HCT116 (cell line): ENCODE results near the gene CPA2. TPM values are rescaled to one million over a fixed set of nuclear protein-coding genes. Genes with fewer than 3 reads are reported as not detected.
A peak's percentile ranks its signal among the peaks of the same experiment; 100 is the strongest.

Source experiments
- ATAC-seq: fragments of 200-7000 bp; cut with Tn5 transposase; 2 replicates; pipeline ENCODE4 v1.9.1; 2020; ENCODE audit warnings: mild to moderate bottlenecking, moderate library complexity
- BruUV-seq: library from RNA; stranded (reverse); fragments of 400-500 nt; replicated peaks from 2 replicates; lab custom pipeline; 2021; lab: Mats Ljungman, UMichigan
- CTCF ChIA-PET: fragments of 300-600 bp; sonication (Branson Sonifier 250); formaldehyde crosslinking; loops from one replicate; lab custom pipeline; 2021; ENCODE audit warnings: antibody characterized with exemption; lab: Charles Lee
- POLR2A ChIA-PET: fragments of 300-600, 350-600 bp; sonication (Branson Sonifier 250); formaldehyde crosslinking; loops from one replicate; lab custom pipeline; 2021; ENCODE audit warnings: antibody characterized with exemption; lab: Charles Lee
- RAD21 ChIA-PET, 2 experiments: fragments of 300-600 bp; sonication (Branson Sonifier 250); formaldehyde crosslinking; loops; one replicate each; lab custom pipeline; 2023; ENCODE audit warnings: low total read pairs in 2 of 2; ENCODE audit not compliant: uncharacterized antibody in 2 of 2, unreplicated experiment in 2 of 2, low non-redundant PET in 1 of 2; lab: Charles Lee
- DNase-seq: peaks from one replicate; pipeline ENCODE4 v3.0.0-alpha.2; 2010; ENCODE audit warnings: low read depth, low spot score
- H2AFZ ChIP-seq: fragments of 200-600 bp; shearing (Covaris generic), sonication (generic); 2 replicates; pipeline ENCODE4 v1.6.1; 2017; ENCODE audit warnings: low read depth, mixed run types, mixed read lengths, antibody characterized with exemption, low read length; ENCODE audit not compliant: poor library complexity, severe bottlenecking
- H3K27ac ChIP-seq: 2 replicates; pipeline ENCODE4 v1.5.1; 2012; ENCODE audit warnings: low read depth, low read length
- H3K27me3 ChIP-seq: fragments of 200-600 bp; sonication (generic); 2 replicates; pipeline ENCODE4 v1.6.1; 2016; ENCODE audit warnings: mixed run types, low read length, mixed read lengths; ENCODE audit not compliant: insufficient read depth
- H3K36me3 ChIP-seq, 2 experiments: fragments of 200-500 bp in 1 of 2; fragments of 200-600 bp in 1 of 2; sonication (Bioruptor generic) in 1 of 2; sonication (generic) in 1 of 2; 2 replicates each; pipeline versions ENCODE4 v1.5.1 to v1.6.1; 2014 to 2016; ENCODE audit warnings: low read length in 2 of 2, inconsistent platforms in 1 of 2, mixed read lengths in 1 of 2, mixed run types in 1 of 2; ENCODE audit not compliant: insufficient read depth in 2 of 2, control insufficient read depth in 1 of 2
- H3K4me1 ChIP-seq, 2 experiments: fragments of 200-600 bp in 1 of 2; sonication (generic) in 1 of 2; 2 replicates each; pipeline versions ENCODE4 v1.5.1 to v1.6.1; 2012 to 2017; ENCODE audit warnings: low read length in 2 of 2, inconsistent platforms in 1 of 2, mild to moderate bottlenecking in 1 of 2, mixed read lengths in 1 of 2, mixed run types in 1 of 2, moderate library complexity in 1 of 2; ENCODE audit not compliant: insufficient read depth in 2 of 2, control insufficient read depth in 1 of 2
- H3K4me2 ChIP-seq: fragments of 200-600 bp; sonication (generic); 2 replicates; pipeline ENCODE4 v1.6.1; 2017; ENCODE audit warnings: mixed run types, low read length, mixed read lengths
- H3K4me3 ChIP-seq, 2 experiments: fragments of 200-600 bp in 1 of 2; sonication (generic) in 1 of 2; replicated peaks in 1 of 2; 2 replicates each; pipeline ENCODE4 v1.5.1; 2011 to 2016; ENCODE audit warnings: low read length in 2 of 2, control low read depth in 1 of 2, low read depth in 1 of 2, mild to moderate bottlenecking in 1 of 2, mixed read lengths in 1 of 2, mixed run types in 1 of 2
- H3K79me2 ChIP-seq: fragments of 200-600 bp; sonication (generic); 2 replicates; pipeline ENCODE4 v1.6.1; 2017; ENCODE audit warnings: mild to moderate bottlenecking, mixed run types, low read length, moderate library complexity, mixed read lengths; ENCODE audit not compliant: insufficient read depth
- H3K9ac ChIP-seq: fragments of 200-600 bp; sonication (generic); 2 replicates; pipeline ENCODE4 v1.6.1; 2016; ENCODE audit warnings: low read length, mixed read lengths
- H3K9me2 ChIP-seq: fragments of 200-600 bp; sonication (generic), shearing (Covaris generic); 2 replicates; pipeline ENCODE4 v1.6.1; 2017; ENCODE audit warnings: mixed run types, mild to moderate bottlenecking, moderate library complexity; ENCODE audit not compliant: insufficient read depth
- H3K9me3 ChIP-seq, 2 experiments: fragments of 200-500 bp in 1 of 2; fragments of 200-600 bp in 1 of 2; sonication (Bioruptor generic) in 1 of 2; sonication (generic) in 1 of 2; 2 replicates each; pipeline ENCODE4 v1.6.1; 2014 to 2017; ENCODE audit warnings: low read length in 2 of 2, mixed read lengths in 2 of 2, inconsistent platforms in 1 of 2, low read depth in 1 of 2, mild to moderate bottlenecking in 1 of 2, mixed run types in 1 of 2, moderate library complexity in 1 of 2; ENCODE audit not compliant: control insufficient read depth in 1 of 2, insufficient read depth in 1 of 2
- H4K20me1 ChIP-seq: fragments of 200-600 bp; sonication (generic), shearing (Covaris generic); 2 replicates; pipeline ENCODE4 v1.6.1; 2017; ENCODE audit warnings: mixed run types, mild to moderate bottlenecking, moderate library complexity; ENCODE audit not compliant: insufficient read depth
- ATF3 ChIP-seq: IDR thresholded peaks from 2 replicates; pipeline ENCODE4 v1.6.1; 2012
- CBX3 ChIP-seq: IDR thresholded peaks from 2 replicates; pipeline ENCODE4 v1.6.1; 2012; ENCODE audit warnings: low read depth
- CEBPB ChIP-seq: IDR thresholded peaks from 2 replicates; pipeline ENCODE4 v1.6.1; 2012; ENCODE audit warnings: low read depth
- CTCF ChIP-seq, 3 experiments: fragments of 200-600 bp in 1 of 3; sonication (generic) in 1 of 3; IDR thresholded peaks in 2 of 3; conservative IDR thresholded peaks in 1 of 3; 2 replicates each; pipeline ENCODE4 v1.5.1; 2012 to 2017; ENCODE audit warnings: low read depth in 2 of 3, low read length in 2 of 3, antibody characterized with exemption in 1 of 3, borderline replicate concordance in 1 of 3, control low read depth in 1 of 3, mild to moderate bottlenecking in 1 of 3, mixed read lengths in 1 of 3, mixed run types in 1 of 3, moderate library complexity in 1 of 3; ENCODE audit not compliant: insufficient read depth in 1 of 3
- EGR1 ChIP-seq: IDR thresholded peaks from 2 replicates; pipeline ENCODE4 v1.6.1; 2012; ENCODE audit warnings: low read depth
- EZH2 ChIP-seq: fragments of 200-600 bp; sonication (generic); IDR thresholded peaks from 2 replicates; pipeline ENCODE4 v1.6.1; 2017; ENCODE audit warnings: antibody characterized with exemption, mixed run types
- EZH2phosphoT487 ChIP-seq: fragments of 200-600 bp; IDR thresholded peaks from 2 replicates; pipeline ENCODE4 v1.6.1; 2018; ENCODE audit warnings: antibody characterized with exemption, borderline replicate concordance
- MAX ChIP-seq: IDR thresholded peaks from 2 replicates; pipeline ENCODE4 v1.6.1; 2012
- POLR2A ChIP-seq: IDR thresholded peaks from 2 replicates; pipeline ENCODE4 v1.7.0; 2011; ENCODE audit warnings: borderline replicate concordance; ENCODE audit not compliant: insufficient read depth, insufficient read length; ENCODE audit errors: extremely low read depth
- POLR2AphosphoS5 ChIP-seq: IDR thresholded peaks from 2 replicates; pipeline ENCODE4 v1.6.1; 2011; ENCODE audit warnings: mild to moderate bottlenecking, low read depth, low read length, moderate library complexity
- RAD21 ChIP-seq: IDR thresholded peaks from 2 replicates; pipeline ENCODE4 v1.6.1; 2012; ENCODE audit warnings: low read depth, mild to moderate bottlenecking
- SP1 ChIP-seq: IDR thresholded peaks from 2 replicates; pipeline ENCODE4 v1.6.1; 2012; ENCODE audit warnings: low read depth
- SRF ChIP-seq: IDR thresholded peaks from 2 replicates; pipeline ENCODE4 v1.6.1; 2012; ENCODE audit warnings: low read depth
- TCF7L2 ChIP-seq: IDR thresholded peaks from 2 replicates; pipeline ENCODE4 v1.7.0; 2011; ENCODE audit warnings: borderline replicate concordance, inconsistent platforms; ENCODE audit not compliant: insufficient read depth, insufficient read length; ENCODE audit errors: extremely low read depth
- YY1 ChIP-seq: IDR thresholded peaks from 2 replicates; pipeline ENCODE4 v1.6.1; 2011; ENCODE audit warnings: low read length, low read depth, moderate library complexity, mild to moderate bottlenecking; ENCODE audit not compliant: insufficient replicate concordance; ENCODE audit errors: extremely low read depth
- ZBTB33 ChIP-seq: IDR thresholded peaks from 2 replicates; pipeline ENCODE4 v1.6.1; 2011; ENCODE audit warnings: mild to moderate bottlenecking, low read length, moderate library complexity; ENCODE audit not compliant: insufficient replicate concordance; ENCODE audit errors: extremely low read depth
- ZFX ChIP-seq: fragments of 450-650 bp; IDR thresholded peaks from 2 replicates; pipeline ENCODE4 v1.6.1; 2017
- intact Hi-C: fragments of 100-400 bp; cut with micrococcal nuclease; formaldehyde crosslinking; loops from 2 replicates; pipeline ENCODE4 v1.10.0; 2022
- total RNA-seq: library from RNA; stranded (reverse); gene quantifications from one replicate; pipeline ENCODE4 v1.2.1, GENCODE V29; 2021; ENCODE audit not compliant: unreplicated experiment

The CPA2 gene
- total RNA-seq, 1 experiment from 2014 or later, result 1.5 TPM

GRCh38 chr7:130334274-130334673 lies 67.6 kb downstream of the CPA2 start:
- intact Hi-C loops, result no loop called here
- no peaks in the 10 kb centered on the region for H3K9me2 ChIP-seq
- no peaks in the 10 kb centered on the region for H3K27me3 ChIP-seq
- no peak for TF ChIP-seq YY1
- TF ChIP-seq, all 23 proteins: peak for 0
- no peak overlapping the region for H3K4me3 ChIP-seq
- ATAC-seq (no peak), DNase-seq (no peak)
- no peaks in the 10 kb centered on the region for H3K79me2 ChIP-seq
- H3K27ac ChIP-seq, result no peak overlapping the region
- H4K20me1 ChIP-seq, result no peaks in the 10 kb centered on the region
- ChIA-PET RAD21 (no interaction called here), POLR2A (no interaction called here), CTCF (no interaction called here)
- no peaks in the 10 kb centered on the region for H3K9me3 ChIP-seq
- no peak overlapping the region for H3K9ac ChIP-seq
- no TSS peak for BruUV-seq
- H2AFZ ChIP-seq, result no peak overlapping the region
- H3K4me2 ChIP-seq, result no peak overlapping the region
- H3K4me1 ChIP-seq, result no peaks in the 10 kb centered on the region
- no peaks in the 10 kb centered on the region for H3K36me3 ChIP-seq

GRCh38 chr7:130337410-130337971 lies 70.8 kb downstream of the CPA2 start:
- Histone ChIP-seq H3K36me3 (no peaks in the 10 kb centered on the region), H3K4me1 (no peaks in the 10 kb centered on the region), H2AFZ (no peak overlapping the region), H3K4me3 (no peak overlapping the region), H3K9ac (no peak overlapping the region), H3K9me3 (no peaks in the 10 kb centered on the region), H3K79me2 (no peaks in the 10 kb centered on the region), H3K4me2 (no peak overlapping the region), H3K9me2 (no peaks in the 10 kb centered on the region), H3K27ac (no peak overlapping the region), H4K20me1 (no peaks in the 10 kb centered on the region), H3K27me3 (no peaks in the 10 kb centered on the region)
- peak; percentile 77 for ATAC-seq
- RAD21 ChIA-PET, result no interaction called here
- DNase-seq, result no peak
- intact Hi-C loops, result no loop called here
- CTCF ChIA-PET, result interaction anchor here (0.8 to 1.6 kb wide), 2 partner anchors 19 to 20 kb away, joined by 3 to 6 read pairs; no protein-coding TSS in a partner anchor
- POLR2A ChIA-PET, result interaction anchor here (1.1 kb wide), 1 partner anchor 10 kb away, joined by 4 read pairs; no protein-coding TSS in a partner anchor
- BruUV-seq, result no TSS peak
- TF ChIP-seq SP1 (no peak), POLR2A (no peak), ZFX (no peak), CTCF (IDR thresholded peaks at IDR 0.05 in 2 of 3, conservative IDR thresholded peaks at IDR 0.05 in 1 of 3; ENCODE audit: borderline replicate concordance in 1 of 3, insufficient read depth in 1 of 3, low read depth in 2 of 3, low read length in 2 of 3) (no peak), RAD21 (no peak), CEBPB (no peak), EZH2phosphoT487 (no peak), POLR2AphosphoS5 (no peak), ATF3 (no peak), EZH2 (no peak), SRF (no peak), CBX3 (no peak), EGR1 (no peak), YY1 (no peak), TCF7L2 (no peak), MAX (no peak), ZBTB33 (no peak)
